Tibial nerve (tissue), 4 donors: ENCODE measurements around the gene FAM120B. TPM values are rescaled to one million over a fixed set of nuclear protein-coding genes. Genes with fewer than 3 reads are reported as not detected.

Experiments used
- DNase-seq, 2 donors: peaks; one replicate each; pipeline ENCODE4 v3.0.0-alpha.2; 2019; ENCODE audit warnings: low spot score in 2 of 2
- H3K27ac ChIP-seq, 4 donors: fragments of 200-600 bp; sonication (generic) in 3 of 4; one replicate each; pipeline ENCODE4 v1.5.1; 2017 to 2019; ENCODE audit warnings: mild to moderate bottlenecking in 1 of 4
- H3K27me3 ChIP-seq, 2 donors: fragments of 200-600 bp; sonication (generic) in 1 of 2; one replicate each; pipeline versions ENCODE4 v1.5.1 to v1.6.0; 2017 to 2019
- H3K36me3 ChIP-seq, 3 donors: fragments of 200-600 bp; sonication (generic); one replicate each; pipeline ENCODE4 v1.5.1; 2018 to 2019
- H3K4me1 ChIP-seq, 4 donors: fragments of 200-600 bp; sonication (generic) in 3 of 4; one replicate each; pipeline ENCODE4 v1.5.1; 2017 to 2019
- H3K4me3 ChIP-seq, 4 donors: fragments of 200-600 bp; sonication (generic) in 3 of 4; one replicate each; pipeline ENCODE4 v1.5.1; 2017 to 2019; ENCODE audit warnings: mild to moderate bottlenecking in 1 of 4, moderate library complexity in 1 of 4
- H3K9me3 ChIP-seq, 4 donors: fragments of 200-600 bp; sonication (generic) in 3 of 4; one replicate each; pipeline ENCODE4 v1.5.1; 2017 to 2019
- CTCF ChIP-seq, 5 experiments: fragments of 200-600 bp in 3 of 5; fragments of 450-650 bp in 2 of 5; sonication (generic) in 3 of 5; IDR thresholded peaks; one replicate each; pipeline ENCODE4 v1.5.1; 2016 to 2019; ENCODE audit warnings: antibody characterized with exemption in 5 of 5, mild to moderate bottlenecking in 3 of 5, moderate library complexity in 2 of 5
- EP300 ChIP-seq, 2 donors: sonication (generic); formaldehyde crosslinking; IDR thresholded peaks; one replicate each; pipeline ENCODE4 v1.6.1; 2017; ENCODE audit warnings: antibody characterized with exemption in 2 of 2, mild to moderate bottlenecking in 1 of 2
- POLR2A ChIP-seq, 2 donors: fragments of 450-650 bp; IDR thresholded peaks; one replicate each; pipeline ENCODE4 v1.6.1; 2017; ENCODE audit warnings: antibody characterized with exemption in 2 of 2, mild to moderate bottlenecking in 2 of 2, moderate library complexity in 2 of 2
- WGBS, 2 donors: methylation state at CpG; one replicate each; pipeline ENCODE4 v1.1.5; 2018; 5-methylcytosine and 5-hydroxymethylcytosine counted together
- total RNA-seq, 4 donors: library from RNA; depleted of rRNA; stranded (reverse); fragments of >200 nt; gene quantifications; one replicate each; pipeline ENCODE4 v1.1.0, GENCODE V29; 2016

The FAM120B gene
- total RNA-seq, 4 donors from 2014 or later: 26.0 to 35.4 (median 32.1) TPM

GRCh38 chr6:170374571-170375444, 68.2 kb downstream of the FAM120B start:
- WGBS, 2 donors: 79 to 84% methylated on average over 11 of the region's 11 CpGs
- no peak for DNase-seq
- no peak overlapping the region for H3K27ac ChIP-seq
- H3K36me3 ChIP-seq: peaks cover 0 to 31% (median 0%) of the 10 kb centered on the region in 3 donors
- no peaks in the 10 kb centered on the region for H3K9me3 ChIP-seq
- H3K4me1 ChIP-seq: peaks cover 0 to 3% (median 0%) of the 10 kb centered on the region in 4 donors
- H3K27me3 ChIP-seq: no peaks in the 10 kb centered on the region
- TF ChIP-seq EP300 (IDR thresholded peaks at IDR 0.05) (no peak), CTCF (IDR thresholded peaks at IDR 0.05) (no peak), POLR2A (IDR thresholded peaks at IDR 0.05) (no peak)
- no peak overlapping the region for H3K4me3 ChIP-seq

GRCh38 chr6:170375661-170376060, 69.1 kb downstream of the FAM120B start:
- Histone ChIP-seq H3K9me3 (no peaks in the 10 kb centered on the region), H3K36me3 (peaks cover 0 to 24% (median 0%) of the 10 kb centered on the region in 3 donors), H3K27ac (no peak overlapping the region), H3K4me3 (no peak overlapping the region), H3K4me1 (peaks cover 0 to 3% (median 0%) of the 10 kb centered on the region in 4 donors), H3K27me3 (no peaks in the 10 kb centered on the region)
- TF ChIP-seq CTCF (IDR thresholded peaks at IDR 0.05) (no peak), POLR2A (IDR thresholded peaks at IDR 0.05) (no peak), EP300 (IDR thresholded peaks at IDR 0.05) (no peak)
- no peak for DNase-seq
- WGBS, 2 donors: 91 to 92% methylated on average over 10 of the region's 10 CpGs

- Histone ChIP-seq H3K36me3 (peaks cover 0 to 24% (median 0%) of the 10 kb centered on the region in 3 donors), H3K9me3 (no peaks in the 10 kb centered on the region), H3K4me3 (no peak overlapping the region), H3K27me3 (no peaks in the 10 kb centered on the region), H3K4me1 (no peaks in the 10 kb centered on the region), H3K27ac (no peak overlapping the region)
- no peak for DNase-seq
- TF ChIP-seq CTCF (IDR thresholded peaks at IDR 0.05): no peak
- no peak for TF ChIP-seq EP300 (IDR thresholded peaks at IDR 0.05)
- TF ChIP-seq POLR2A (IDR thresholded peaks at IDR 0.05): no peak
- WGBS, 2 donors: 87 to 93% methylated on average over 29 of the region's 29 CpGs
Measured at GRCh38 chr6:170376386-170377043, 70.0 kb downstream of the FAM120B start.

GRCh38 chr6:170378502-170378901, 71.9 kb downstream of the FAM120B start:
- WGBS, 2 donors: 82 to 86% methylated on average over 10 of the region's 10 CpGs
- H3K27ac ChIP-seq: no peak overlapping the region
- no peaks in the 10 kb centered on the region for H3K27me3 ChIP-seq
- DNase-seq: no peak
- no peak overlapping the region for H3K4me3 ChIP-seq
- no peaks in the 10 kb centered on the region for H3K4me1 ChIP-seq
- H3K36me3 ChIP-seq: peaks cover 0 to 21% (median 0%) of the 10 kb centered on the region in 3 donors
- H3K9me3 ChIP-seq: no peaks in the 10 kb centered on the region
- TF ChIP-seq POLR2A (IDR thresholded peaks at IDR 0.05) (no peak), CTCF (IDR thresholded peaks at IDR 0.05) (no peak), EP300 (IDR thresholded peaks at IDR 0.05) (no peak)

- Histone ChIP-seq H3K9me3 (no peaks in the 10 kb centered on the region), H3K4me3 (no peak overlapping the region), H3K27ac (no peak overlapping the region), H3K36me3 (peaks cover 0 to 12% (median 0%) of the 10 kb centered on the region in 3 donors), H3K27me3 (no peaks in the 10 kb centered on the region), H3K4me1 (no peaks in the 10 kb centered on the region)
- DNase-seq: no peak
- TF ChIP-seq EP300 (IDR thresholded peaks at IDR 0.05) (no peak), POLR2A (IDR thresholded peaks at IDR 0.05) (no peak), CTCF (IDR thresholded peaks at IDR 0.05) (no peak)
Measured at GRCh38 chr6:170381562-170381961, 75.0 kb downstream of the FAM120B start.
